Cerebellar nuclear complex (tissue), 1 donor: ENCODE measurements around the gene LGALS3BP.
"Not testable (repeated sequence)": the region's sequence is repeated elsewhere in the genome, so short reads cannot be mapped to it uniquely, and the experiment has no call there.

Experiments
- DNase-seq, 2 experiments: peaks; one replicate each; lab custom pipeline; 2025; lab: John Stamatoyannopoulos, UW

Gene LGALS3BP

DNA sequence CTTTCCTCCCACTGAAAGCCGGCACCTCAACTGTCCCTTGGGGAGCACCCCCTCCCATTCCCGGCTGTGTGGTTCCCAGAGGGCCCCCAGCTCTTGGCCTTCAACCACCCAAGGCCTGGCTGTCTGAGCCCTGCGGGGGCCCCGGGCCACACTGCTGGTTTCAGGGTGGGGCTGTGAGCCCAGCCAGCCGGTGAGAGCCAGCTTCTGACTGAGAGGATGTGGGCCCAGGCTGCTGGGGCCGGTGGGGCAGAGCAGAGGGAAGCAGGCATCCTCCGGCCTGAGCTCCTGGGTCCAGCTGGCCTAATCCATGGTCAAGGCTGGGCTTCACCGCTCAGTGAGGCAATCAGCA, 875 bp upstream of the LGALS3BP start:
- no peak for DNase-seq

DNA sequence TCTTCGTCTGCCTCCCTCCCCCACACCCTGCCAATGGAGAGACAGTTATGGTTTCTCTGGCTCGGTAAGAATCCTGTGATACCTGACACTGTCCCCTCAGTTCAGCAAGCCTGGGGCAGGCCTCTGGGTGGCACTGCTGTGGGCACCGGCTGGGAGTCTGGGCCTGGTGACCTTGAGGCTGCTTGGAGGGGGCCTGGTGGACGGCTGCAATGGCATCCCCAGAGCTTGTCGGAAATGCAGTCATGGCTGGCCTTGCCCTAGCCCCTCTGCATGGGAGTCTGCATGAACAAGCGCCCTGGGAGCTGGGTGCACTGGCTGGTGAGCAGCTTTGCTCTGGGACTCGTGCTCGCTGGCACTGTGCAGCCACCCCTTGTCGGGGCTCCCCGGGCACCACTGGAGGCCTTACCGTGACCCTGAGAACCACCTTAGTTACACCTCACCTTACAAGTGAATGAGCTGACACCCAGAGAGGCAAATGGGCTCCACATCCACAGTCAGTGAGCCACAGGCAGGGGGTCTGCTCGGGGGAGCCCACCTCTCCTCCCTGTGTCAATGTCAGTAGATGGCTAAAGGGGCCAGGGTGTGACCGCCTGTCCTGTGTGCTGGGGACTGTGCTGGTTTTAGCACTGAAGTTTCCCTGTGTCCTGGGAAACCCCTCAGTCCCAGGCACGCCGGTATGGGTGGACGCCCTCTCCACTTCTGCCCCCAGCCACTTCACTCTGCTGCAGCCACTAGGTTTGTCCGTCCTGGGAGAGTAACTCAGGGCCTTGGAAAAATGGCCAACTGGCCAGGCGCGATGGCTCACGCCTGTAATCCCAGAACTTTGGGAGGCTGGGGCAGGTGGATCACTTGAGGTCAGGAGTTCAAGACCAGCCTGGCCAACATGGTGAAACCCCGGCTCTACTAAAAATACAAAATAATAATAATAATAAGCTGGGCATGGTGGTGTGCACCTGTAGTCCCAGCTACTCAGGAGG, 1.4 kb downstream of the LGALS3BP start:
- no peak for DNase-seq

DNA sequence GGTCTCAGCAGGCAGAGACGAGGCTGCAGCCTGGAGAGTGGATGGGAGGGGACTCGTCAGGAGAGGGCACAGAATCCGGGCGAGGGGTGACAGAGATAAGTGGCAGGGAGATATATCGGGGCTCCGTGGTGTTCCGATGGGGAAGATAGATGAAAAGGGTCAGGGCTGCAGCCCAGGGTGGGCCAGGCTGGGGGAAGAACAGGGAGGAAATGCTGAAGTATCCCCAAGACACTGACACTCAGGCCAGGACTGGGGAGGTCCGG, 2.1 kb downstream of the LGALS3BP start:
- no peak for DNase-seq

DNA sequence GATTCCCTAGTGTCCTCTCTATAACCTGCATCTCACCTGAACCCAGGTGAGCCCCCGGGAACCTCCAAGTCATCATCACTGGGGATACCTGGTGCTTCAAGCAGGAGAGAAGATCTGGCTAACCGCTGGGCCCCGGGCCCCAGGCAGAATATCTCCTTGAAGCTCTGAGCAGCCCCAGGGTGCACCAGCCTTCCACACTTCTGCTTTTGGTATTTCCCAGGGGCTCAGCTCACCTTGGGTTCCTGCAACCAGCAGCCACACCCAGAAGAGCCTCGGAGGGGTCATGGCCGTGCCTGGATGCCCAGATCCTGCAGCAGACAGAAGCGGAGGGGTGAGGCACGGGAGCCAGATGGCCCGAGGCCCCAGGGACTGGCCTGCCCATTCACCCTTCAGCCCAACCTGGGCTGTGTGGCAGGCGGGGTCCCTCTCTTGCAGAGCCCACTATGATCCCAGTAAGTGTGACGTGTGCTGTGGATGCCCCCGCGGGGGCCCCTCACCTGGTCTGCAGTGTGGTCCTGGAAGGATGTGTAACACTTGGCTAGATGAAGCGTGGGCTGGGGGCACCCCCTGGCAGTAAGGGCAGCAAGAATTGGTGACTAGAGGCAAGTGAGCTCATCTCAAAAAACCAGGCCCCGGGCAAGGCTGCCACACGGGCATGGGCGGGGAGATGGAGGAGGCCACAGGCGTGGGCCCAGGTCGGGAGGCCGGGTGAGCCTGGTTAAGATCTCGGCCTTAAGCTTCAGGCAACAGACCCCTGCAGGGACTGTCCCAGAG, 2.6 kb downstream of the LGALS3BP start:
- DNase-seq: no peak

DNA sequence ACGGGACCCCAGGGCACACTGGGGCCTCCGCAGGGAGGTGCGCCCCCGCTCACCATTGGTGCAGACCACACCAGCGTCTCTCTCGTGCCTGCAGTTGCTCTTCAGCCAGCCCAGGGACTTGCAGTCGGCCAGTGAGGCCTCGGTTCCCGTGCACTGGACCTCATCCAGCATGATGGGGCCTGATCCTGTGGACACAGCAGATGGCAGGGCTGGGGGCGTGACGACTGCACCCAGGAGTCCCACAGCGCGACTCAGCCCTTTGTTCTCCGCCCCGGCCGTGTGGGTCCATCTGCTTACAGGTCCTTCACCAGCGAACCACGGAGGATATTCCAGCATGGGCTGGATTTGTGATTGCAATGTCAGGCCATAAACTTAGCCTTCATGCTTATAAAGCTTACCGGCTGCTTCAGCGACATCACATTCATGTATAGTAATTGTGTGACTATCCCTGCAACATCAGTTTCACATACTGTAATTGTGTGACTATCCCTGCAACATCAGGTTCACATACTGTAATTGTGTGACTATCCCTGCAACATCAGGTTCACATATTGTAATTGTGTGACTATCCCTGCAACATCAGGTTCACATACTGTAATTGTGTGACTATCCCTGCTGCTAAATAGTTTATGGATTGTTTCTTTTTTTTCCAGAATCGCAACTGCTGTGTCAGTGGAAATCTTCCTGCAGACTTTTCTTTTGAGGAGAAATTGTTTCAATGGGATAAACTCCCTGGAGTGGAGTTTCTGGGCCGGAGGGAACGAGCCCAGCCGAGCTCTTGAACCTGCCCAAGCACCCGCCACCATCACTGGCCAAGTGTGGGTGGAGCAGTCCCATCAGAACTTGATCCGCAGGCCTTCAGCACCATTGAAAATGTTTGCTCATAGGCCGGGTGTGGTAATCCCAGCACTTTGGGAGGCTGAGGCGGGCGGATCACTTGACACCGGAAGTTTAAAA, 4.8 kb downstream of the LGALS3BP start:
- no peak for DNase-seq

DNA sequence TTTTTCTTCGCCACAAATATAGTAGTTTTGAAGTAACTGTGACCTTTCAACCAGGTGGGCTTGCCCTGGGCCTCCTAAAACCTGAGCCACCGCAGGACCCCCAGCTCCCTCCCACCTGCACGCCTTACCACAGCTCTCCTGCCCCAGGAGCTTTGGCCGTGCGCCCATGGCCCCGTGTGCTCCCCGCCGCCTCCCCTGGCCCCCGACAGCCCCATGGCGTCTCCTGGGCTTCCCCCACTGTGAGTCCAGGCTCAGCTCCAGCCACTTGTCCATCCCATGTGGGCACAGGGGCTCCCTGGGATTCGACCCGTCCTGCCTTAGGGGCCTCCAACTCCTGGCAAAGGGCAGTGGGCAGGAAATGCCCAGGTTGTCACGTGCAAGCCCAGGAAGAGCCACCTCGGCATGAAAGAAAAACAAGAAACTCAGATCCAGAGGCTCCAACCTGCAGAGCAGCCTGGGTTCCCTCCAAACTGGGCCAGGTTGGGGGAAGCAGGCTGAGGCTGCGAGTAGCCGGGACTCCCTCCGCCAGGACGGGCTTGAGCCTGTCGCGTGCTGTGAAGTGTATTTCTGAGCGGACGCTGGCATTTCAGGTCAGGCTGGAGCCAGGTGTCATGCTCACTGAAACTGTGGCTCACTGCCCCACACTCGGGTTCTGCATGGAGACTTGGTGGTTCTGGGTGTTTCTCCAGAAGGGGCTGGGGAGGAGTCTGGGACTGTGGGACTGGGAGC, 5.8 kb downstream of the LGALS3BP start:
- DNase-seq: no peak

DNA sequence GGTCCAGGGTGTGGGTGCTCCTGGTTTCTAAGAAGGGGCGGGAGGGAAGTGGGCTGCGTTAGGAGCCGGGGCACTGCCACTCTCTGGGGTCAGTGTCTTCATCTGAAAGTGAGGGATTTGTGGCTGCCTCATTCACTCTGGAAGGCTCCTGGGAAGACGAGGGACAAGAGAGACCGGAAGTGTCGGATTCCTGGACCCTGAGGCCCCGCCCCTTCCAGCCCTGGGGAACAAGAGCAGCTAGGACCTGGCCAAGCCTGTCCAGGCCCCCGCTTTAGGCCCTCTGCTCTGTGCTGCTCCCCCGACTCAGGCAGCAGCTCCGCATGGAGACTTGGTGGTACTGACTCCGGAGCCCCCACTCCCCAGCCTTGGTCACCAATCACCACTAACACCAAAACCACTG, 6.5 kb downstream of the LGALS3BP start:
- DNase-seq: no peak

DNA sequence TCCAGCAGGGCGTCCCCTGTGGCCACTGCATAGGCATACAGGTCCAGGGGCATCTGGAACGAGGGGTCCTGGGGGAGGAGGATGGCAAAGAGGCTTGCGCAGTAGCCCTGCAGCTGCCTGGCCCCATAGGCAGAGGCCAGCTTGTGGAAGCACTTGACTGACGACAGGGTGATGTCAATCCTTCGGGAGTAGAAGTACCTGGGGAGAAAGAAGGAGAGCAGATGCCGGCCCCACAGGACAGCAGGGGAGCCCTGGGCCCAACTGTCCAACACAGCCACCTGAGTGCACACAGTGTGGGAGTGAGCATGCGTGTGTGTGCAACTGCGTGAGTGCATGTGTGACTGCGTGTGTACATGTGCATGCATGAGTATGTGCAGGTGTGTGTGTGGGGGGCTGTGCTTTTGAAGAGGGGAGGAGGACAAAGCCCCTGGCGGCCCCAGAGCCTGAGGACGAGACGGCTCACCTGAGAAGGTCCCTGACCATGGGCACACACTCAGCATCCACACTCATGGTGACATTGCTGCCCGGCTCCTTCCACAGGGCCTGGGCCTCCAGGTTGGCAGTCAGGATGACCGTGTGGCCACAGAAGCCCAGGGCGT, 7.1 kb downstream of the LGALS3BP start:
- DNase-seq: no peak

DNA sequence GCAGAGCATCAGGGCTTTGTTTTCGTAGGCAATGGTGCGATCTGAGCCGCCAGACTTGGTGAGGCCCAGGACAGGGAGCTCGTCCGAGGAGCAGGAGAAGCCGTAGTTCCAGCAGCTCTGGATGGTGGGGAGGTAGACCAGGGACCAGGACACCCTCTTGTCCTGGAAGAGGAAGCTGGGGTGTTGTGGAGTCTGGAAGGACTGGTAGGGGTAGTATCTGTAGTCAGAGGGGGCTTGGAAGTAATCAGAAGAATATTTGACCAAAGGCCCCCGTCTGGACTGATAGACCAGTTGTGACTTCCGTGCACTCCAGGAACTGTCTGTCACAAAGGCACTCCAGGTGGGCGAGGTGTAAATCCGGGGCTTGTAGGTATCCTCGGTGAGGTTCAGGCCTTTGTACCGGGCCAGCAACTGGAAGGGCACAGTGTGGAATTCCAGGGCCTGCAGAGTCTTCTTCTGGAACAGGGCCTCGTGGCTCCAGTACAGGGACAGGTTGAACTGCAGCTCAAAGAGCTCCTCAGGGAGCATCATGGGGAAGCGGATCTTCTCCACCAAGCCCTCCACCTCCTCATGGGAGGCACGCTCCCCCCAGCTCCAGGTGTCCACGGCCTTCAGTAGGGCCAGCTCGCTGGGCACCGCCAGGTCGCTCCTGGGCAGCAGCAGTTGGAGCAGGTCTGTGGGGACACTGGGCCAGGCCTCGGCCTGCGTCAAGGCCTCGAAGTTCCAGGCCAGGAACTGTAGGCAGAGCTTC, 7.8 kb downstream of the LGALS3BP start:
- DNase-seq: no peak

DNA sequence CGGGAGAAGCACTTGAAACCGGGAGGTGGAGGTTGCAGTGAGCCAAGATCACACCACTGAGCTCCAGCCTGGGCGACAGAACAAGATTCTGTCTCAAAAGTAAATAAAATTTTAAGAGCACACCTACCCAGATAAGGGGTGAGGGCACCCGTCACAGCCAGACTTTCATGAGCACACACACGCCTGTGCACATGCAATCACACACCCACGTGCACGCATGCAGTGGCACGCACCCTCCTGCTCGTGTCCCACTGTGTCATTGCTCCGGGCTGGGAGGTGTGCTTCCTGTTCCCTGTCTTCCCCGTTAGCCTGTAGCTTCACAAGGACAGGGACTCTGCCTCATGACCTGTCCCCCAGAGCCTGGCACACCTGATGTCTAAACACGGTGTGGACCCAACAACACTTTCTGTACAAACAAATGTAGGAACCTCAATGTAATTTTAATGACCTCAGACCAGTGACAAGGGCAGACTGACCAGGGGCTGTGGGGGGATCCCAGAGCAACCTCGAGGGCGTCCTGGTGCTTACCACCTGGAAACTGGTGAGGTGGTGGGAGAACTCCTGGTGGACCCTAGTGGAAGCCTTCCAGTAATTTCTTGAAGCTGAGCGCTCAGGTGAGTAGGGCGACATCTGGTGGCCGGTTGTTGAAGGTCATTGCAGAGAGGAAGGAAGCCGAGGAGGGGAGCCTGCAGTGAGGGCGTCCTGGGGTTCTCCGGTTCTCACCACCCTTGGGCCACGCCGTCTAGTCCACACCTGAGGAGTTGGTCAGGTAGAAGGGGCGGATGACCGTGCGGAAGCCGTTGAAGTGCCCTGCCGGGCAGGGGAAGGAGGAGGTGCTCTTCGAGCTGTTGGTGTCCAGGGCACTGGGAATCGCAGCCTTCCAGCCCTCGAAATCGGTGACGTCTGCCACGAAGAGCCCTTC, 8.6 kb downstream of the LGALS3BP start:
- no peak for DNase-seq

DNA sequence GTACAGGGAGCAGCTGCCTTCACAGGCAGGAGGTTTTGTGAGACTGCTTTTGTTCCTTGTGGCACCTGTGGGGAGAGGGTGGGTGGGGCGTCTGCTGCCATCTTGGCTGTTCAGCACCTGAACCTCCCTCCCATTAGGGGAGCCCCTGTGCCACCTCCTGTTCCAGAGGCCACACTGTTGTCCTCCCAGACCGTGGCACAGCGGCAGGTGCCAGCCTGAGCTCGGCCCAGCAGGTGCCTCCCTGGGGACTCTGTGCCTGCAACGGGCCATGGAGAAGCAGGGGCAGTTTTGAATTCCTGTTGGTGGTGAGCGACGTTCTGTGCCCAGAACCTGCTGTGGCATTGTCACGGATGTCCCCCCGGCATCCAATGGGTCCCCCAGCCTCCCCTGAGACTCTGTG, 9.9 kb downstream of the LGALS3BP start:
- no peak for DNase-seq

DNA sequence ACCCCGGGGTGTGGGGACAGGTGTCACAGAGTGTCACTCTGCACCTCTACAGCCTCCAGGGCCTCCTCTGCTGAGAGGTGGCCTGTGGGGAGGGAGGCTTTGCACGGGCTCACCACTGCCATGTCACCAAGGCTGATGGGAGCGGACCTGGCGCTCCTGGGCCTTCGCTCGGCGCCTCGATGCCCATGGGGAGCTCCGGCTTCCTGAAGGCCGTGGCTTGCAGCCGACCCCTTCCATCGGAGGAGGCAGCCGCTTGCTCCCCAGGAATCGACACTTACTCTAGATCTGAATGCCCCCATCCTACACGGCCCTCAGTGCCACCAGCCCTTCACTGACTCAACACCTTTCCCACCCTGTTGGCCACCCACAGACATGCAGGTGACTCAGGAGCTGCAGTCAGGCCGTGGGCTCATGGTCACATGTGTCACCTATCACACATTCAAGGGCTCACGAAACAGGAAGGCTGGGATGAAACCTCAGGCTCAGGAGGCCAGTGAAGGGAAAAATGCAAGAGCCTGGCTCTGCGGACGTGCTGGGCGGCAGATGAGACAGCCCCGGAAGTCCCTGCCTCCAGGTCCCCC, 11.9 kb downstream of the LGALS3BP start:
- DNase-seq: no peak

DNA sequence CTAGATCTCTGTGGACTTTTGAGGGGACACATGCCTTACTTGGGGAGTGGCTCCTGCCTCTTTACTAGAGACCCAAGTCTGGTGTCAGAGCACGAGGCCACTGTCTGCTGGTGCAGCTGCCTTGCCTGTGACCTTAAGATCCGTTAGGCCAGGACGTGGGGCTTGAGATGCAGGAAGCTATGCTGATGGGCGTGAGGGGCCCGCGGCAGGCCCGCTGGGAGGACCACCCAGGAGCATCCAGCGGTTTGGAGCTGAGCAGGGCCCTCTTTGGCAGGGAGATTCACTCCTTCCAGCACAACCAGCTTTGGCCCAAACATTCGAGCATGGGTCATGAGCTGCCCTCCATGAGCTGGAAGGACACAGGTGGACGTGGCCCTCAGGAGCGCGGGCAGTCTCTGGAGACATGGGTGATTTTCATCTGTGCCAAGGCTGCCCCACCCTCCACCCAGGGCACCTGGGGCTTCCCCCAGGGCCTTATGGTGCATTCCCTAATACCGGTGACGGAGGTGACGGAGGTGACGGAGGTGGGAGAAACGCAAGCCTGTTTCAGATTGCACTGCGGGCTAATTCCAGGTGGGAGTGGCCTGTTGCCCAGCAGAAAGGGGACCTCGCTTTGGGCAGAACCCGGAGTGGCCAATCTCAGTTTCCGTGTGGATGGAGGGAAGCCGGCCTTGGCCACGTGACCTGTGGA, 12.7 kb downstream of the LGALS3BP start:
- no peak for DNase-seq

DNA sequence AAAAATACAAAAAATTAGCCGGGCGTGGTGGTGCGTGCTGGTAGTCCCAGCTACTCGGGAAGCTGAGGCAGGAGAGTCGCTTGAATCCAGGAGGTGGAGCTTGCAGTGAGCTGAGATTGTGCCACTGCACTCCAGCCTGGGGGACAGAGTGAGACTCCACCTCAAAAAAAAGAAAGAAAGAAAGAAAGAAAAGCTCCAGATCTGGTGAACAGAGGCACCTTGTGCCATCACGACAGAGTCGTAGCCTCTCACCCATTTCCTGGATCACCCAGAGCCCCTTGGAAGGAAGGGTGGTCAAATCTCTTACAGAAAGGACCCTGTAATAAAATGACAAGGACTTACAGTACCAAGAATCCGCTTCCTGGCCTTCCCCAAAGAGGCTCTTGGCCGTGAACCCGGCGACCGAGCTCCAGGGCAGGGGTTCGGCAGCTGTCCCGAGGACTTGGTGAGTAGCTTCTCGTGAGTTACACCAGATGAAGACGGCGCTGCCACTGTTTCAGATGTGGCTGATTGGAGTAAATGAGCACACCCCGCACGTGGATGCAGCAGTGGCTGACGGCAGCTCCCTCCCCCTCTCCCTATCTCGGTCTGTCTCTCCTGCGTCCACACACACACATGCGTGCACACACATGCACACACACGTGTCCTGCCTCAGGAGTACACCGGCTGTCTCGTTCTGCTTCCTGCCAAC, 13.5 kb downstream of the LGALS3BP start:
- DNase-seq: no peak

DNA sequence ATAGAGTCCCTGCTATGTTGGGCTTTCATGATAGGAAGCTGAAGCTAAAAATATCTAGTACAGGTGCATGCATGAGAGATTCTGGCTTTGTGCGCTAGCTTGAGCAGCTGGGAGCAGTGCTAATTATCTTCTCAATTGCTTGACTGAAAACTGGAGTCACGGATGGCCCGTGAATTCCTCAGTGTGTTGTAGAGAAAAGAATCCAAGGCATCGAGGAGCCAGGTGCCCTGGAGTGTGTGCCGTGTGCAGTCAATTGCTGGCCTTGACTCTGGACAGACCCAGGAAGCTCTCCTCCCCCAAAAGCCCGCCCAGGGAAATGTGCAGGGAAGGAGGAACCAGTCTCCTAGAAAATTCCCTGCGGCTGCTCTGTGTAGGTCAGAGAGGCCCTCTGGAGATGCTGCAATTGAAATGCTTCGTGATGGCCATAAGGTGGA, 14.2 kb downstream of the LGALS3BP start:
- DNase-seq: no peak

DNA sequence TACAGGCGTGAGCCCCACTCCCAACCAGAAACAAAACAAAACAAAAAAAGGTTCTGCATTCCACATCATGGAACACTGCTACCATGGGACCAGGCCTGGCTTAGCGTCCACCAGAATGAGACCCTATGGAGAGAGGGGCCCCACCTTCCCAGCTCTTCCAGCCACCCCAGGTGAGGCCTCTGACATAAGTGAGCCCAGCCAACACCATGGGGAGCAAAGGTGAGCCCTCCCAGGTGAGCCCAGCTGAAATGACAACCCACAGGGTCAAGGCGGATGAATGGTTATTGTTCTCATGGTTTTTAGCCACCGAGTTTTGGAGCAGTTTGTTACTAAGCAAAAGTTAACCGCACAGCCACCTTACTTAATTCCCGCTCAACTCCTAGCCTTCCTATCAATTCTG, 16.3 kb downstream of the LGALS3BP start:
- DNase-seq: no peak

DNA sequence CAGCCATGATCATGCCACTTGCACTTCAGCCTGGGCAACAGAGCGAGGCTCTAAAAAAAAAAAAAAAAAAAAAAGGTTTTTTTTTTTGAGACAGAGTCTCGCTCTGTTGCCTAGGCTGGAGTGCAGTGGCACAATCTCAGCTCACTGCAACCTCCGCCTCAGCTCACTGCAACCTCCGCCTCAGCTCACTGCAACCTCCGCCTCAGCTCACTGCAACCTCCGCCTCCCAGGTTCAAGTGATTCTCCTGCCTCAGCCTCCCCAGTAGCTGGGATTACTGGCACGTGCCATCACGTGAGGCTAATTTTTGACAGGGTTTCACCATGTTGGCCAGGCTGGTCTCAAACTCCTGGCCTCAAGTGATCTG, 16.8 kb downstream of the LGALS3BP start:
- DNase-seq: not testable (repeated sequence)
